AG04449 (cell line): ENCODE measurements around the gene REELD1.

ENCODE experiments used
- CTCF ChIA-PET: fragments of 350-600 bp; formaldehyde crosslinking; extraction: SDS; loops from one replicate; lab custom pipeline; 2021; ENCODE audit warnings: antibody characterized with exemption; lab: Yijun Ruan, JAX
- POLR2A ChIA-PET: fragments of 400-600, 350-600 bp; formaldehyde crosslinking; extraction: SDS; loops from one replicate; lab custom pipeline; 2020; ENCODE audit warnings: antibody characterized with exemption, inconsistent platforms; lab: Yijun Ruan, JAX
- DNase-seq: peaks from one replicate; pipeline ENCODE4 v3.0.0-alpha.2; 2010; ENCODE audit warnings: low read depth, low spot score
- H3K4me3 ChIP-seq: 2 replicates; pipeline ENCODE4 v1.5.1; 2011; ENCODE audit warnings: low read depth, mild to moderate bottlenecking, control low read depth, low read length
- CTCF ChIP-seq: IDR thresholded peaks from one replicate; pipeline ENCODE4 v1.5.1; 2011; ENCODE audit warnings: mild to moderate bottlenecking, moderate library complexity, low read length, control low read depth, inconsistent platforms; ENCODE audit not compliant: insufficient read depth; ENCODE audit errors: missing control alignments

The REELD1 gene

GRCh38 chr4:146252969-146253611 lies 38.8 kb downstream of the REELD1 start:
- no peak for DNase-seq
- CTCF ChIA-PET: interaction anchor here (0.8 to 1.1 kb wide), 2 partner anchors 86 to 88 kb away, joined by 3 to 5 read pairs; no protein-coding TSS in a partner anchor
- POLR2A ChIA-PET: no interaction called here
- no peak overlapping the region for H3K4me3 ChIP-seq
- no peak for TF ChIP-seq CTCF

GRCh38 chr4:146255463-146255862 lies 41.1 kb downstream of the REELD1 start:
- H3K4me3 ChIP-seq: no peak overlapping the region
- no peak for TF ChIP-seq CTCF
- CTCF ChIA-PET: interaction anchor here (1.2 kb wide), 1 partner anchor 11 kb away, joined by 3 read pairs; no protein-coding TSS in a partner anchor
- no peak for DNase-seq
- POLR2A ChIA-PET: no interaction called here

- CTCF ChIA-PET: no interaction called here
- POLR2A ChIA-PET: no interaction called here
- peak; percentile 61 for DNase-seq
- no peak for TF ChIP-seq CTCF
- H3K4me3 ChIP-seq: no peak overlapping the region
Measured at GRCh38 chr4:146255874-146256273, 41.5 kb downstream of the REELD1 start.

GRCh38 chr4:146256328-146256727 lies 42.0 kb downstream of the REELD1 start:
- no peak for TF ChIP-seq CTCF
- CTCF ChIA-PET: no interaction called here
- POLR2A ChIA-PET: no interaction called here
- no peak for DNase-seq
- H3K4me3 ChIP-seq: no peak overlapping the region

GRCh38 chr4:146257511-146257910 lies 43.2 kb downstream of the REELD1 start:
- ChIA-PET CTCF (no interaction called here), POLR2A (no interaction called here)
- TF ChIP-seq CTCF: no peak
- no peak overlapping the region for H3K4me3 ChIP-seq
- DNase-seq: no peak

GRCh38 chr4:146260521-146260920 lies 46.2 kb downstream of the REELD1 start:
- POLR2A ChIA-PET: no interaction called here

More at GRCh38 chr4:146260521-146260920, 46.2 kb downstream of the REELD1 start:
- CTCF ChIA-PET: interaction anchor here (1.9 kb wide), 1 partner anchor 16 kb away, joined by 4 read pairs; no protein-coding TSS in a partner anchor
- no peak overlapping the region for H3K4me3 ChIP-seq
- TF ChIP-seq CTCF: no peak
- no peak for DNase-seq
